Right renal cortex interstitium (tissue), 3 donors: ENCODE measurements around the gene DCAF17. TPM values are rescaled to one million over a fixed set of nuclear protein-coding genes. Genes with fewer than 3 reads are reported as not detected.
"Not testable (repeated sequence)": the region's sequence is repeated elsewhere in the genome, so short reads cannot be mapped to it uniquely, and the experiment has no call there.

Experiments
- DNase-seq, 3 donors: peaks; one replicate each; pipeline ENCODE4 v3.0.0-alpha.2; 2013; ENCODE audit warnings: low read depth in 3 of 3, low spot score in 2 of 3
- polyA plus RNA-seq, 3 donors: library from polyadenylated mRNA; unstranded; fragments of 120-200 nt; gene quantifications; one replicate each; pipeline ENCODE4 v1.2.1, GENCODE V29; 2013; ENCODE audit not compliant: insufficient read length in 3 of 3

Gene DCAF17
- polyA plus RNA-seq, 3 donors: 22.7 to 24.0 (median 23.1) TPM

DNA sequence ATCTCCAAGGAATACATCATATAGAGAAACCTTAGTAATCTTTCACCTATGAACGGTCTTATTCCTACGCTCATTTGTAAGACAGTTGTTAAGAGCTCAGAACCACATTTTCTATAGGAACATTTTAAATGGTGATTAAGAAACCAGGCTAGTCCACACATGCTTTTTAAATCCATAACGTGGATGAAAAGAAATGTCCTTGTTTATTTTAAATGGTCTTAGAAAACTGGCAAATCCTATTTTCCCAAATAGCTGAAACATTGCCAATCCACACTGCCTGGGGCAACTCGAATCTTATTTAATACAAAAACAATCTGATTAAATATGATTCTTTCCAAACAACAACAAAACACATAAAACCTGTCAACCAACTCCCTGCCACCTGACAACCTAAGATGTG lies 23.9 kb upstream of the DCAF17 start:
- DNase-seq: no peak

GRCh38 chr2:171410624-171411023 lies 23.4 kb upstream of the DCAF17 start:
- DNase-seq: no peak

- DNase-seq: no peak
Observed at GRCh38 chr2:171411214-171411613, 22.8 kb upstream of the DCAF17 start.

DNA sequence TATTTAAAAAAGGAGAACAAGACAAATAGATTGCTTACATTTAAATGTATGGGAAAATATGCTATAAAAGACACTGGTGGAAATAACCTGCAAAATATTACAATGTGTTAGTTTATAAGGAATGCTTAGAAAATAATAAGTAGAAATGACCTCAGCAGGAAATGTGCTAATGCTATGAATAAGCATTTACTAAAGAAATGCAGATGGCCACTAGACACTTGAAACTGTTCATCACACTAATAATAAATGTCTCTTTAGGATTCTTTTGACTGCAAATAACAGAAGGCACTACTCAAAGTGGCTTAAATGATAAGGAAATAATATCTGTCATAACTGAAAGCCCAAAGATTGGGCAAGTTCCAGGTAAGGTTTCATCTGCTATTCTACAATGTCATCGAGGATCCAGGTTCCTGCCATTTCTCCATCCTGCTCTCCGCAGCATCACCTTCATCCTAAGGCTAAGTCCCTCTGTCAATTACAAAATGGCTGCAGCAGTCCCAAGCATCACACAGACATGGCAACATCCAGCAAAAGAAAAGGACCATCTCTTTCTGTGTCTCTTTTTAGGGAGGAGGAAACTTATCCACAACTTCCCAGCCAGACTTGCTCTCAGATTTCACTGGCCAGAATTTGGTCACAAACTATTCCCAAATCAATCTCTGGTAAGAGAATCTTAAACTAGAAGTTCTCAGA lies 22.1 kb upstream of the DCAF17 start:
- no peak for DNase-seq

DNA sequence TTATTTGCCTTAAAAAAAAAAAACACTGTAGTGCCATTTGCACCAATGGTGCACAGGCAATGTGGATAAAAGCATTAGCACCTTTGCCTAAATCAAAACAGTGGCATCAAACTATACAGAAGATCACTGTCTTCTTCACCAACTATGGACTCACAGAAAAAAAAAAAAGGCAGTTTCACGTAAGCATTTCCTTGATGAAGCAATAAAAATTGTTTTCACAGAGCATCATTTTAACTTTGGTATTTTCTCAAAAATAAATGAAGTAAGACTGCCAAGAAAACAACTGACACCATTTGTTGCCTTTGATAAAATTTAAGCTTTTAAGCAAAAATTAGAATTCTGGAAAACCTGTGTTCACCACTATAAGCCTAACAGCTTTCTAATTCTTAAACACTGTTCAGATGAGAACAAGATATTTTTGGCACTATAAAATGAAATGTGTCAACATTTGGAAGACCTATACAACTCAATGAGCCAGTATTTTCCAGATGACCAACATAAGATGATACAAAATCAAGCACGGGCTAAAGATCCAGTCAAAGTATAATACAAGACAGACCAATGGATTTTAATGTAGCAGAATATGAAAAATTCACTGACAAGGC lies 21.4 kb upstream of the DCAF17 start:
- no peak for DNase-seq

DNA sequence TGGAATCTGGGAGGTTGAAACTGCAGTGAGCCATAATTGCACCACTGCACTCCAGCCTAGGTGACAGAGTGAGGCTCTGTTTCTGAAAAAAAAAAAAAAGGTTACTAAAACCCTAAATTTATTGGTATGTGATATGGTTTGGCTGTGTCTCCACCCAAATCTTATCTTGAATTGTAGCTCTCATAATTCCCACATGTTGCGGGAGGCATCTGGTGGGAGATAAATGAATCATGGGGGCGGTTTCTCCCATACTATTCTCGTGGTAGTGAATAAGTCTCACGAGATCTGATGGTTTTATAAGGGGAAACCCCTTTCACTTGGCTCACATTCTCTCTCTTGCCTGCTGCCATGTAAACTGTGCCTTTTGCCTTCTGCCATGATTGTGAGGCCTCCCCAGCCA lies 19.4 kb upstream of the DCAF17 start:
- not testable (repeated sequence) for DNase-seq

DNA sequence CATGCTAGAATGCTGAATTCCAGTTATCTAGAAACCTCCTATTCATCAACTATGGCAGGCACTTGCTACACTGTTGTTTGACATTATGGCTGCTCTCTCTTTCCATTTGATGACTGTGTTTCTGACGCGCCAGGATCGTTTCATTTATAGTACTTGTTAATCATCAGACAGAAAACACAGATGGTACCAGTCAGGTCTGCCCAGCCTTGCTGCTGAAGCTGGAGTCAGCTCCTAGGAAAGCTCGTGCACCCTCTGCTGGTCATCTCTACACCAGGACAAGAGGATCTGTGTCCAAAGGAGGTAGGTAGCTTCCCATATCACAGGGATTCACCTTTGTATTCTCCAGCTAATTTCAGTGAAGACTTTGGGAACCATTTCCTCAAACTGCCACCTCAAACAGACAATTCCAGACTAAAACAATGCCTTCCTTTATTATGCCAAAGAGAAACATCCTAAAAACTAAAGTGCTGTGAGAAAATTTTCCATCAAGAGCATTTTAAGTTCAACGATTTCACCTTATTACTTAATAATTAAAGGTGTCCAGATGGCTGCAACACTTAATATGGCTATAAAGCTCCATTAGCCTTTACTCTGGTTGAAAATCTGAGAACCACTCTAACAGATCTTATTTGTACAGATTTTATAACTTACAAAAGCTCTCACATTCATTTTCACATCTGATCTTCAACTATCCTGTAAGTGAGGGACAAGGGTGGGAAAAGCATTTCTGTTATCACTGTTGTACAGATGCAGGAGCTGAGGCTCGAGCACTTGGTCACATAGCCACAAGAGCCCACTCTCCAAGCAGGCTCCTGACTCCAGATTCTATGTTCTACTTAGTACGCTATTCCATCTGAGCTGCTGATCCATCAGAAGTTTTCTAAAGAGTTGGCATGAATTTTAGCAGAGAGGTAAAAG lies 17.8 kb upstream of the DCAF17 start:
- peak; percentile 80 to 84 (median 83) for DNase-seq

DNA sequence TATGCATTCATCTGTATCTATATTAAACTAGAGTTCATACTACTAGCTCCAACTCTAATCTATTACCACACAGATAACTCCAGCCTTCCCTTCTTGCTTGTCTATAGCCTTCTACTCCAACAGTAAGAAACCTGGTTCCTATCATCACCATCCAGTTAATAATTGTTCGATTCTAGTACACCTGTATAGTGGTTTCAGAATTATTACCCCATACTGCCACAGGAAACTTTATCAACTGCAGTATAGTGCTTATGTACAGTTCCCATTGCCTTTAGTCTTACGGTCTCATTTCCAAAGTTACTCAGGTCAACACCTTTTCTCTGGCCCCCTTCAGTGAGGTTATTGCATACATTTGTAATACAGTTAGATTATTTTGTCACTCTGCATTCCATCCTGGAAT lies 14.7 kb upstream of the DCAF17 start:
- DNase-seq: no peak

GRCh38 chr2:171420728-171421563 lies 13.1 kb upstream of the DCAF17 start:
- no peak for DNase-seq

DNA sequence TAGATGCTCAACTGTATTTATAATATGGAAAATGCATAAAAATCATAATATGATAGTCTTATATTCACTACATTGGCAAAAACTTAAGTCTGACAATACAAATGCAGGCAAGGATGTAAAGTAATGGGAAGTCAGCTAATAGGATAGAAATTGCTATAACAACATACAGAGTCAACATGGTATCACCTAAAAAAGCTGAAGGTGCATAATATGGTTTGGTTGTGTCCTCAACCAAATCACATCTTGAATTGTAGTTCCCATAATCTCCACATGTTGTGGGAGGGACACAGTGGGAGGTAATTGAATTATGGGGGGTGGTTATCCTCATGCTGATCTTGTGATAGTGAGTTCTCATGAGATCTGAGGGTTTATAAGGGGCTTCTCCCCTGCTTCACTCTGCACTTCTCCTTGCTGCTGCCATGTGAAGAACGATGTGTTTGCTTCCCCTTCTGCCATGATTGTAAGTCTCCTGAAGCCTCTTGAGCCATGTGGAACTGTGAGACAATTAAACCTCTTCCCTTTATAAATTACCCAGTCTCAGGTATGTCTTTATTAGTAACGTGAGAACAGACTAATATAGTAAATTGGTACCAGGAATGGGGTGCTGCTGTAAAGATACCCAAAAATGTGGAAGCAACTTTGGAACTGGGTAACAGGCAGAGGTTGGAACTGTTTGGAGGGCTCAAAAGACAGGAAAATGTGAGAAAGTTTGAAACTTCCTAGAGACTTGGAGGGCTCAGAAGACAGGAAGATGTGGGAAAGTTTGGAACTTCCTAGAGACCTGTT lies 11.1 kb upstream of the DCAF17 start:
- DNase-seq: not testable (repeated sequence)

GRCh38 chr2:171430516-171431410 lies 3.3 kb upstream of the DCAF17 start:
- DNase-seq: no peak

DNA sequence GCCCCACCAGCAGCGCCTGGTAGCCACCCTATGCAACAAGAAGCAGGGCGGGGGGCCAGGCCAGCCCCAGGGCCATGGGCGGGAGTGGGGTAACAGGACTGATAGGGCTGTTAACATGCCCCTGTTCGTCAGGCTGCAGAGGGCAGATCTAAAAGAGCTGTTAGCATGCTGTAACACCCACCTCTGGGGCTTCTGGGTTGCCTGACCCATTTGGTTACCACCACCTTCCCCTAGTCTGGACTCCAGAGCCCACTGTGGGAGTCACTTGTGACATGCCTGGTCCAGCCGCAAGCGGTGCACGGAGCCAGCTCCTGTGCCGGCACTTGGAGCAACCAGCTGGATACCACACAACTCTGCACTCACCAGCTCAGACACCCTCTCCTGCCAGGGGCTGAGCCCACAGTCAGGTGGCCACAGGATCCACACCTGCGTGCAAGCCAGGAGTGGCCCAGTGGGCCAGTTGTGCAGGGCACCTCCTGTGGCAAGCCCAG lies 2.3 kb upstream of the DCAF17 start:
- no peak for DNase-seq

- DNase-seq: no peak
Observed at GRCh38 chr2:171432206-171432968, 1.6 kb upstream of the DCAF17 start.

DNA sequence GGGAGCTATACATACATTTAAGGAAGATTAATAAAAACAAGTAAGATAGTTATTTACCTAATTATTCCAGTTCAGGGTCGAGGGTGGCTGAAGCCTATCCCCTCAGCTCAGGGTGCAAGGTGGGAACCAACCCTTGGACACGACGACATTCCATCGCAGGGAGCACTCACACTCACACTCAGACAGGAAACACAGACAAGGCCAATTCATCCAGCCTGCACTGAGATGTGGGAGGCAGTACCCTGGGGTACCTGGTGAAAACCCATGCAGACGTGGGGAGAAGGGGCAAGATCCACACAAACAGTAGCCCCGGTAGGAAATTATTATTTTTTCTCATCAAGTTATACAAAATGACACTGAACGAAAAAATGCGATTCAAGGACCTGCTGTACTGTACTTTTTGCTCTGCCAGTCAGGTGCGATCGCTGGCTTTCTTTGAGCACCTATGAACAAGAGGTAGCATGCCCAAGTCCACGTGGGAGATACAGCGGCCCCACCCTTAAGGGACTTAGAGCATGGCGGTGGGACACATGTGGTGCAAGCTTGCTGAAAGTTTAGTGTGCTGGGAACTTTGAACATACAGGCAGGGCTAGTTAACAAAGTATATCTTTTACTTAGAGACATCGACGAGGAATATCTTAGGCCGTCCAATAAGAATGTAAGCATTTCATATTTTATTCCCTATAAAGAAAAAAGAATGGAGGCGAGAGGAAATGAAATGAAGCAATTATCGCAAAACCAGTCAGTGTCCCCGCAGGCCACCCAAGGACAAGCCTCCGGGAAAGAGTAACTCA lies 860 bp upstream of the DCAF17 start:
- peak in 1 of 3 donors; percentile 10 for DNase-seq

DNA sequence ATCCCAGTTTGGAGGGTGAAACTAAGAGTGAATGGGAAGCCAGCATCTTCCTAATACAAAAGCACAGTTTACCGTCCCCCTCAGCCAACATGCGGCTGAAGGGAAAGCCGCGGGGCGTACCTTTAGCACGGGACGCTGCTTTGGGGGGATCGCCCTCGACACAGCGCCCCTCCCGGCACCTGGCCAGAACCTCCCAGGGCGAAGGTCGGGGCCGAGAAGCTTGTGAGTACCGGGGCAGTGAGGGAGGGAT lies 338 bp upstream of the DCAF17 start, which contains the start of gene METTL8:
Gene METTL8 (minus strand): TSS at position 228 of the 250 bp plus-strand sequence. CDS start 41,805 bp downstream, outside the sequence.
- DNase-seq: no peak

DNA sequence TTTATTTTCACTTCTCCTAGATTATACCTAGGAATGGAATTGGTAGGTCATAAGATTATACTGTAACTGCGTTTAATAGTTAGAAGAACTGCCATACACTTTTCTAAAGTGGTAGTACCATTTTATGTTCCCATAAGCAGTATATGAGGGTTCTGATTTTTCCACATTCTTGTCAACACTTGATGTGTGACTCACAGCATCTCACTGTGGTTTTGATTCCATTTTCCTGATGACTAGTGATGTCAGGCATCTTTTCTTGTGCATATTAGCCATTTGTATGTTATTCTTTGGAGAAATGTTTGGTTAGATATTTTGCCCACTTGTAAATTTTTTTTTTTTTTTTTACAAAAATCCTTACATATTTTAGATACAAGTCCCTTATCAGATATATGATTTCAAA lies 2.3 kb downstream of the DCAF17 start:
- DNase-seq: no peak

DNA sequence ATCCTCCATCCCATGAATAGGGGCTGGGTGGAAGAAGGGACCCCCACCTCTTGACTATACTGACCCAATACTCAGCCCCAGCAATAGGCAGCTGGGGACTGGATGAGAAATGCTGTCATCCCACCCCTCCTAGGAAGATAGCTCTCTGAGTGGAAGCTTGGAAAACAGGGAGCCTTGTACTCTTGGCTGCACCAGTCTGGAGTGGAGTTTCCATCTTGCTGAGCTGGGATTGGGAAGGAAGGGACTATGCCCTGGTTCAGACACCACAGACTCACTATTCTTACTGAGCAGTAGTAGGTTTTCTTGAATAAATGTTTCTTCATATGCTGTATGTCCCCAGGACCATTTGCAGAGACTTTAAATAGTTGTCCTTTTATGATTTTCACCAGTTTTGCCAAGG lies 7.4 kb downstream of the DCAF17 start:
- DNase-seq: no peak
